ENCODE data around the gene SKI. TPM values are rescaled to one million over a fixed set of nuclear protein-coding genes. Genes with fewer than 3 reads are reported as not detected.

Gene SKI
- total RNA-seq, 1 donor from 2014 or later, result 62.0 TPM

DNA sequence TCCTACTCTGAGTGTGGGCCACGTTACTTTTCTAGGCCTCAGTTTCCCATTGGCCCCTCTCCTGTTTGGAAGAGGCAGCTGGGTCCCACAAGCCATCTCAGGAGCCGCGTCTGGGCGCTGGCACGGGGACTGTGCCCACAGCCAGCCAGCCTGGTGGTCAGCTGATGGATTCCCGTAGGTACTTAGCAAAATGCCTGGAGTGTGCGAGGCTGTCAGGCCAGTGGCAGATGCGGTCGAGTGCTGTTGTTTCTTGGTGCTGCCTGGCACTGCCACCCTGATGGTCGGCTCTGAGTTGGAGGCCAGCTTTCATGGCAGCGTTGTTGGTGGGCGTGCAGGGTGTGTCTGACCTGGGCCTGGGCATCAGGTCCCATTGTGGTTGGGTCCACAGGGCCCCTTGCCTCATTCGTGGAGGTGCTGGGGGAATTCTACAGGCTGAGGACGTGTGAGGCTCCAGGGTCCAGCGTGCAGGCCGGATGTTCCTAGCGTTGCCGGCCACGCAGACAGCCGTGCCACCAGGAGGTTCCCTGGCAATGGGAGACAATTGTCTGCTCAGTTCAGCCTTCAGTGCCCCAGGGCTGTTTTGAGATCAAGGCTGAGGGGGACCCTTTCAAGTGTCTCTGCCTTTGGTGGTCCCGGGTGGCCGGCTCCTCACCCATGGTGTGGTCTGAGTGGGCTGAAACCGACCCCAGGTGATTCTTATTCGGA, 20.9 kb downstream of the SKI start:
- H3K4me3 Mint-ChIP-seq, result peak overlapping the region; percentile 85
- H3K9me3 Mint-ChIP-seq, result no peaks in the 10 kb centered on the region
- DNase-seq (ENCODE audit: low read depth, low spot score), result no peak
- peaks cover 6% of the 10 kb centered on the region for H3K36me3 Mint-ChIP-seq (ENCODE audit: low read depth)
- TF ChIP-seq, protein P1, sequence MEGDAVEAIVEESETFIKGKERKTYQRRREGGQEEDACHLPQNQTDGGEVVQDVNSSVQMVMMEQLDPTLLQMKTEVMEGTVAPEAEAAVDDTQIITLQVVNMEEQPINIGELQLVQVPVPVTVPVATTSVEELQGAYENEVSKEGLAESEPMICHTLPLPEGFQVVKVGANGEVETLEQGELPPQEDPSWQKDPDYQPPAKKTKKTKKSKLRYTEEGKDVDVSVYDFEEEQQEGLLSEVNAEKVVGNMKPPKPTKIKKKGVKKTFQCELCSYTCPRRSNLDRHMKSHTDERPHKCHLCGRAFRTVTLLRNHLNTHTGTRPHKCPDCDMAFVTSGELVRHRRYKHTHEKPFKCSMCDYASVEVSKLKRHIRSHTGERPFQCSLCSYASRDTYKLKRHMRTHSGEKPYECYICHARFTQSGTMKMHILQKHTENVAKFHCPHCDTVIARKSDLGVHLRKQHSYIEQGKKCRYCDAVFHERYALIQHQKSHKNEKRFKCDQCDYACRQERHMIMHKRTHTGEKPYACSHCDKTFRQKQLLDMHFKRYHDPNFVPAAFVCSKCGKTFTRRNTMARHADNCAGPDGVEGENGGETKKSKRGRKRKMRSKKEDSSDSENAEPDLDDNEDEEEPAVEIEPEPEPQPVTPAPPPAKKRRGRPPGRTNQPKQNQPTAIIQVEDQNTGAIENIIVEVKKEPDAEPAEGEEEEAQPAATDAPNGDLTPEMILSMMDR (conservative IDR thresholded peaks at IDR 0.05), result no peak
- H3K27me3 Mint-ChIP-seq (ENCODE audit: low read depth), result no peaks in the 10 kb centered on the region
- peaks cover 52% of the 10 kb centered on the region for H3K4me1 Mint-ChIP-seq
- H3K27ac Mint-ChIP-seq (ENCODE audit: unreplicated experiment), result peak overlapping the region; percentile 95

DNA sequence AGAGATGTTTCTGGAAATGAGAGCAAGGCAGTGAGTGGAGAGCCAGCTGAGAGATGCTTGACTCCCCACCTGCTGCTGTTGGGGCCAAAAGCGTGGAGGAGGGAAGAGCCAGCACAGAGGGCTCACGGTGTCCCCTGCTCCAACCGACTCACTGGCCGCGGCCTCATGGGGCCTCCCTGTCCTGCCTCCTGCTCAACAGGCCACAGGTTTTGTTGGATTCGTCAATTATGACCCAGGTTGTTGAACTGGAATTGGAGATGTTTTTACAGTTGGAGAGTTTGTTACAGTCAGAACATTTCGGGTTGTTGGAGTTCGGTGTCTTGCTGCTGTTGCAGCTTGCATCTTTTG, 21.4 kb downstream of the SKI start:
- TF ChIP-seq, protein P1 (conservative IDR thresholded peaks at IDR 0.05), result no peak
- Mint-ChIP-seq H3K36me3 (ENCODE audit: low read depth) (peaks cover 9% of the 10 kb centered on the region), H3K27ac (ENCODE audit: unreplicated experiment) (peak overlapping the region; percentile 95), H3K9me3 (no peaks in the 10 kb centered on the region), H3K27me3 (ENCODE audit: low read depth) (no peaks in the 10 kb centered on the region), H3K4me1 (peaks cover 52% of the 10 kb centered on the region), H3K4me3 (no peak overlapping the region)
- no peak for DNase-seq (ENCODE audit: low read depth, low spot score)

DNA sequence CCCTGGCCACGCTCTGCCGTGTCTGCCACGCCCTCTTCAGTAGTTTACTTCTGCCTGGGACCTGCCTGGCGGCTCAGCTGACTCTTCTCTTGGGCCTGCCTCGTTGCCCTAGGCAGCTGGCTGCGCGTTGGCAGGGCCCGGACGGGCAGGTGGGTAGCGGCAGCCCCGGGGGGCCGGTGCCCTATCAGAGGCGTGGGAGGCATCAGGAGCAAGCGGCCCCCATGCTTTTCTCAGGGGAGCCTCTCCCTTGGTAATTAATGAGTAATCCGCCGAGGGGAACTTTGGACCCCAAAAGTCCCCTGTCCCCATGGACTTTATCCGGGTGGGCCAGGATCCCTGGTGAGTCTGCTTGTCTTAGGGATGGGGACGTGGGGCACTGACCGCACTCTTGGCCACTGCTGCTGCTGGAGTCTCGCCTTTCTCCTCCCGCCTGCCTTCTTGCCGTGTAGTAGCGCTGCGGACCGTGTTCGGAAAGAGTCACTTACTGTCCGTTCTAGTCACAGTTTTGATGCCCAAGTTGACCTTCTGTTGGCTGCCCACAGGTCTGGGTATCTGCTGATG, 22.7 kb downstream of the SKI start:
- H3K27me3 Mint-ChIP-seq (ENCODE audit: low read depth), result no peaks in the 10 kb centered on the region
- peak overlapping the region; percentile 60 for H3K27ac Mint-ChIP-seq (ENCODE audit: unreplicated experiment)
- peak overlapping the region; percentile 22 for H3K4me3 Mint-ChIP-seq
- H3K9me3 Mint-ChIP-seq, result no peaks in the 10 kb centered on the region
- H3K36me3 Mint-ChIP-seq (ENCODE audit: low read depth), result peaks cover 10% of the 10 kb centered on the region
- H3K4me1 Mint-ChIP-seq, result peaks cover 47% of the 10 kb centered on the region
- TF ChIP-seq, protein P1 (conservative IDR thresholded peaks at IDR 0.05), result no peak
- no peak for DNase-seq (ENCODE audit: low read depth, low spot score)

DNA sequence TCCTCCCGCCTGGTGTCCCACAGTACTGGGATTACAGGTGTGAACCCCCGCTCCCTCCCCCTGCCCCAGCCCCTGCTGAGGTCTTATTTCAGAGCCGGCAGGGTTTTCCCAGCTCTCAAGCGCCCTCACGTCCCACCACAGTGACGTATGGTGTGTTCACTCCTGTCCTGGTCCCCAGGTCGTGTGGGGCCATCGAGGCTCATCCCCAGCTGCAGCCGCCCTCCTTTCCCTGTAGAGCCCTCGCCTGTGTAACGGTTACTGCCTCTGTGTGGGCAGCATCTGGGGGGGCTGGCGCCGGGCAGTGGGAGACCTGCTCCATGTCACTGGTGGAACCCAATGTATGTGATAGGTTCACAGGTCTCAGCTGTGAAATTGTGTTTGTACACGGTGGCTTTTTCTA, 23.2 kb downstream of the SKI start:
- DNase-seq (ENCODE audit: low read depth, low spot score), result no peak
- H3K4me3 Mint-ChIP-seq, result no peak overlapping the region
- no peaks in the 10 kb centered on the region for H3K9me3 Mint-ChIP-seq
- peak overlapping the region; percentile 35 for H3K27ac Mint-ChIP-seq (ENCODE audit: unreplicated experiment)
- H3K36me3 Mint-ChIP-seq (ENCODE audit: low read depth), result peaks cover 10% of the 10 kb centered on the region
- H3K4me1 Mint-ChIP-seq, result peaks cover 42% of the 10 kb centered on the region
- no peaks in the 10 kb centered on the region for H3K27me3 Mint-ChIP-seq (ENCODE audit: low read depth)
- TF ChIP-seq, protein P1 (conservative IDR thresholded peaks at IDR 0.05), result no peak

DNA sequence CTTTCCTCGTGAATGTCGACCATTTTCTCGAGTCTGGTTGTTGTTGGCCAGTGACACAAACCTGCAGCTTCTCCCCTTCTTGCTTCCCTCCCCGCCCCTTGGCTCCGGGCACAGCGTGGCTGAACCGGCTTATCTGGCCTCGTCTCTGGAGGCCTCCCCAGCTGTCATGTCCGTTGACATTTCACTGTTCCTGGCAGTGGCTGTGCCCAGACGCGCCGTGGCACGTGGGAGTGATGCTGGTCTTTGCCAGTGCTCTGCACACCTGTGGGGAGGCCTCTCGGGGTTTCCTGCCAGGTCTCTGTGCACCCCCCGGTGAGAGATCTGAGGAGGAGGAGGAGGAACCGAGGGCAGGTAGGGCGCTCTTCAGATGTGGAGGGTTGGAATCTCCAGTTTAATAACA, 23.7 kb downstream of the SKI start:
- TF ChIP-seq, protein P1 (conservative IDR thresholded peaks at IDR 0.05), result no peak
- DNase-seq (ENCODE audit: low read depth, low spot score), result no peak
- H3K27ac Mint-ChIP-seq (ENCODE audit: unreplicated experiment), result no peak overlapping the region
- H3K4me1 Mint-ChIP-seq, result peaks cover 40% of the 10 kb centered on the region
- H3K4me3 Mint-ChIP-seq, result no peak overlapping the region
- H3K27me3 Mint-ChIP-seq (ENCODE audit: low read depth), result no peaks in the 10 kb centered on the region
- peaks cover 10% of the 10 kb centered on the region for H3K36me3 Mint-ChIP-seq (ENCODE audit: low read depth)
- no peaks in the 10 kb centered on the region for H3K9me3 Mint-ChIP-seq

Data from neural crest cell (in vitro differentiated cells).